ENCODE results near the gene RRBP1. TPM values are rescaled to one million over a fixed set of nuclear protein-coding genes. Genes with fewer than 3 reads are reported as not detected.

RRBP1 gene
- total RNA-seq, 1 experiment from 2014 or later, result 75.9 TPM

DNA sequence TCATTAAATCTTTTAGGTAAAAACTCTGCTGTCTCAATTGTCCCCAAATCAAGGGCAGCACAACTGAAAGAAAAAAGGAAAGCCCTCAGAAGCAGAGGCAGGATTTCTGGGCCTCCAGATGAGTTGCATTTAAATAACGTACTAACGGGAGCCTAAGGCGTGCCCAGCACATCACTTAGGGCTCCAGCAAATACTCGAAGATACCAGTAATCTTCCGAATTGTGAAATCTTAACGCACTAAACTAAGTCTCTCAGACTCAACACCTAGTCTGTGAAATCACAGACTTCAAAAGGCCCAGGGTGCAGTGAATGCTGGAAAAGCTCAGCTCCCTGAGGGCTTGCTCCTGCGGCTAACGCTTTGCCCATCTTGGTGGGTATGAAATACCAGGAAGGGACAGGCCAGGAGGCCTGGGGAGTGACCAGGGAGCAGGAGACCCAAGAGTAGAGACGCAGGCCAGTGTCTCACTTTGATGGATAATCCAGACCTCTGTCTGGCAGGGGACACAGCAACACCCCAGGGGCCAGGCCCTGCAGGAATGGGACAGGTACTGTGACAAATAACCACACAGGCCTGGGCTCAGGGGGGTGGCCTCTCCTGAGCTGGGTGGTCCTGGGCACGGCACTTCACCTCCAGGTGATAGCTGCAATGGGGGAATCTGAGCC, 36.4 kb downstream of the RRBP1 start:
- POLR2A ChIA-PET (ENCODE audit: low non-redundant PET), result no interaction called here

GRCh38 chr20:17645010-17645409, 37.0 kb downstream of the RRBP1 start:
- peaks cover 3% of the 10 kb centered on the region for H3K36me3 ChIP-seq (ENCODE audit: insufficient read depth, low read length, poor library complexity, severe bottlenecking)
- H3K9me3 ChIP-seq (ENCODE audit: low read depth, low read length, poor library complexity, severe bottlenecking), result no peaks in the 10 kb centered on the region
- ChIA-PET CTCF (no interaction called here), POLR2A (ENCODE audit: low non-redundant PET) (no interaction called here)
- H3K27ac ChIP-seq (ENCODE audit: low read depth, low read length, poor library complexity, severe bottlenecking), result no peak overlapping the region
- no peaks in the 10 kb centered on the region for H3K27me3 ChIP-seq (replicated peaks; ENCODE audit: insufficient read depth, low read depth, low read length, poor library complexity)
- peaks cover 17% of the 10 kb centered on the region for H3K4me1 ChIP-seq (ENCODE audit: insufficient read depth, low read length, poor library complexity, severe bottlenecking)
- BruUV-seq (replicated peaks), result no TSS peak
- TF ChIP-seq CTCF (conservative IDR thresholded peaks at IDR 0.05; ENCODE audit: low read depth, low read length) (no peak), EZH2 (IDR thresholded peaks at IDR 0.05; ENCODE audit: borderline replicate concordance, low read depth, low read length, poor library complexity, severe bottlenecking) (no peak)
- intact Hi-C loops (cut with micrococcal nuclease; ENCODE audit: unreplicated experiment), result no loop called here
- DNase-seq (ENCODE audit: low spot score), result no peak
- no peak overlapping the region for H3K4me3 ChIP-seq (ENCODE audit: low read depth, low read length, poor library complexity, severe bottlenecking)

More for the DNA sequence above, 36.4 kb downstream of the RRBP1 start:
- peaks cover 2% of the 10 kb centered on the region for H3K36me3 ChIP-seq (ENCODE audit: insufficient read depth, low read length, poor library complexity, severe bottlenecking)
- CTCF ChIA-PET, result interaction anchor here (0.6 kb wide), 1 partner anchor 91 kb away, joined by 3 read pairs; no protein-coding TSS in a partner anchor
- TF ChIP-seq EZH2 (IDR thresholded peaks at IDR 0.05; ENCODE audit: borderline replicate concordance, low read depth, low read length, poor library complexity, severe bottlenecking) (no peak), CTCF (conservative IDR thresholded peaks at IDR 0.05; ENCODE audit: low read depth, low read length) (no peak)
- no peak overlapping the region for H3K27ac ChIP-seq (ENCODE audit: low read depth, low read length, poor library complexity, severe bottlenecking)
- no TSS peak for BruUV-seq (replicated peaks)
- DNase-seq (ENCODE audit: low spot score), result no peak
- peaks cover 23% of the 10 kb centered on the region for H3K4me1 ChIP-seq (ENCODE audit: insufficient read depth, low read length, poor library complexity, severe bottlenecking)
- H3K9me3 ChIP-seq (ENCODE audit: low read depth, low read length, poor library complexity, severe bottlenecking), result no peaks in the 10 kb centered on the region
- intact Hi-C loops (cut with micrococcal nuclease; ENCODE audit: unreplicated experiment), result no loop called here
- no peaks in the 10 kb centered on the region for H3K27me3 ChIP-seq (replicated peaks; ENCODE audit: insufficient read depth, low read depth, low read length, poor library complexity)
- H3K4me3 ChIP-seq (ENCODE audit: low read depth, low read length, poor library complexity, severe bottlenecking), result no peak overlapping the region

DNA sequence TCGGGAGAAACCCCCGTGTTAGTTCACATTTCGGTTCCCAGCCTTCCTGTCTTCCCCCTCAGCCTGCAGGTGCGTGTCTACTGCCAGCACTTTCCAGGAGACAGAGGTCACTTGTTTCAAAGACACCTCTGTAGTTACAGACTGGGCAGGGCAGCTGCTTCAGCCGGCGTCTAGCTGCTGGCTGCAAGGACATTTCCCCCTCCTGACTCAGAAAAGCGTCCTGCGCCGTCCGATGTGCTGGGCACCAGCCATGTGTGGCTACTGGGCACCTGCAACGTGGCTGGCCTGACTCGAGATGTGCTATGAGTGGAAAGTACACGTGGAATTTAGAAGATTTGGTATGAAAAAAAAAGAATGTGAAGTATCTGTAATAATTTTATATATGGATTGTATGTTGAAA, 37.6 kb downstream of the RRBP1 start:
- Histone ChIP-seq H3K4me1 (ENCODE audit: insufficient read depth, low read length, poor library complexity, severe bottlenecking) (peaks cover 16% of the 10 kb centered on the region), H3K27me3 (replicated peaks; ENCODE audit: insufficient read depth, low read depth, low read length, poor library complexity) (no peaks in the 10 kb centered on the region), H3K36me3 (ENCODE audit: insufficient read depth, low read length, poor library complexity, severe bottlenecking) (peaks cover 3% of the 10 kb centered on the region), H3K27ac (ENCODE audit: low read depth, low read length, poor library complexity, severe bottlenecking) (no peak overlapping the region), H3K9me3 (ENCODE audit: low read depth, low read length, poor library complexity, severe bottlenecking) (no peaks in the 10 kb centered on the region), H3K4me3 (ENCODE audit: low read depth, low read length, poor library complexity, severe bottlenecking) (no peak overlapping the region)
- POLR2A ChIA-PET (ENCODE audit: low non-redundant PET), result no interaction called here
- CTCF ChIA-PET, result no interaction called here
- TF ChIP-seq CTCF (conservative IDR thresholded peaks at IDR 0.05; ENCODE audit: low read depth, low read length) (no peak), EZH2 (IDR thresholded peaks at IDR 0.05; ENCODE audit: borderline replicate concordance, low read depth, low read length, poor library complexity, severe bottlenecking) (no peak)
- DNase-seq (ENCODE audit: low spot score), result no peak
- intact Hi-C loops (cut with micrococcal nuclease; ENCODE audit: unreplicated experiment), result no loop called here
- no TSS peak for BruUV-seq (replicated peaks)
